H7 (cell line): ENCODE measurements around the gene HLA-B. TPM values are rescaled to one million over a fixed set of nuclear protein-coding genes. Genes with fewer than 3 reads are reported as not detected.
A peak's percentile ranks its signal among the peaks of the same experiment; 100 is the strongest.
"Not testable (repeated sequence)": the region's sequence is repeated elsewhere in the genome, so short reads cannot be mapped to it uniquely, and the experiment has no call there.

ENCODE experiments used
- DNase-seq: peaks from one replicate; pipeline ENCODE4 v3.0.0; 2012
- H3K27me3 ChIP-seq: 2 replicates; pipeline ENCODE4 v1.6.0; 2011; ENCODE audit warnings: mild to moderate bottlenecking, low read length; ENCODE audit not compliant: control insufficient read depth, insufficient read depth
- H3K36me3 ChIP-seq: replicated peaks from 2 replicates; pipeline ENCODE4 v1.5.1; 2011; ENCODE audit warnings: low read length; ENCODE audit not compliant: control insufficient read depth, insufficient read depth
- H3K4me3 ChIP-seq: 2 replicates; pipeline ENCODE4 v1.5.1; 2011; ENCODE audit warnings: low read depth, mild to moderate bottlenecking, control low read depth, low read length, moderate library complexity; ENCODE audit not compliant: insufficient read depth
- total RNA-seq: library from RNA; depleted of rRNA; stranded (reverse); fragments of >200 nt; shearing (Covaris generic); gene quantifications from 2 replicates; pipeline ENCODE4 v1.2.3, GENCODE V29; 2014

The HLA-B gene
- total RNA-seq, 1 experiment from 2014 or later: 7.3 TPM

- no peak for DNase-seq
- peaks cover 4% of the 10 kb centered on the region; the same call in 1 of the 2 replicates for H3K27me3 ChIP-seq
- no peak overlapping the region for H3K4me3 ChIP-seq
- no peaks in the 10 kb centered on the region for H3K36me3 ChIP-seq
Measured at GRCh38 chr6:31394381-31394780, 37.4 kb upstream of the HLA-B start.

GRCh38 chr6:31393932-31394331, 37.0 kb upstream of the HLA-B start:
- Histone ChIP-seq H3K27me3 (peaks cover 4% of the 10 kb centered on the region; the same call in 1 of the 2 replicates), H3K36me3 (no peaks in the 10 kb centered on the region), H3K4me3 (no peak overlapping the region)
- DNase-seq: no peak

- H3K4me3 ChIP-seq, DNase-seq, H3K36me3 ChIP-seq, H3K27me3 ChIP-seq: not testable (repeated sequence)
Measured at GRCh38 chr6:31389802-31390132, 32.8 kb upstream of the HLA-B start.

GRCh38 chr6:31388916-31389801, 32.2 kb upstream of the HLA-B start:
- DNase-seq, H3K36me3 ChIP-seq, H3K27me3 ChIP-seq, H3K4me3 ChIP-seq: not testable (repeated sequence)

GRCh38 chr6:31386977-31387376, 30.0 kb upstream of the HLA-B start:
- peak; percentile 62 for DNase-seq
- Histone ChIP-seq H3K4me3 (no peak overlapping the region), H3K36me3 (no peaks in the 10 kb centered on the region), H3K27me3 (no peaks in the 10 kb centered on the region)

GRCh38 chr6:31386099-31386498, 29.1 kb upstream of the HLA-B start:
- Histone ChIP-seq H3K27me3 (no peaks in the 10 kb centered on the region), H3K36me3 (no peaks in the 10 kb centered on the region), H3K4me3 (no peak overlapping the region)
- DNase-seq: no peak

GRCh38 chr6:31385041-31385440, 28.1 kb upstream of the HLA-B start:
- Histone ChIP-seq H3K4me3 (no peak overlapping the region), H3K36me3 (no peaks in the 10 kb centered on the region), H3K27me3 (no peaks in the 10 kb centered on the region)
- no peak for DNase-seq

- H3K27me3 ChIP-seq: no peaks in the 10 kb centered on the region; the same call in 1 of the 2 replicates
Measured at GRCh38 chr6:31383149-31383548, 26.2 kb upstream of the HLA-B start.

GRCh38 chr6:31381666-31382065, 24.7 kb upstream of the HLA-B start:
- Histone ChIP-seq H3K36me3 (no peaks in the 10 kb centered on the region), H3K4me3 (no peak overlapping the region), H3K27me3 (no peaks in the 10 kb centered on the region; the same call in 1 of the 2 replicates)
- no peak for DNase-seq

More at GRCh38 chr6:31383149-31383548, 26.2 kb upstream of the HLA-B start:
- Histone ChIP-seq H3K36me3 (no peaks in the 10 kb centered on the region), H3K4me3 (no peak overlapping the region)
- DNase-seq: no peak

- no peak for DNase-seq
- Histone ChIP-seq H3K36me3 (no peaks in the 10 kb centered on the region), H3K4me3 (no peak overlapping the region), H3K27me3 (no peaks in the 10 kb centered on the region; the same call in 1 of the 2 replicates)
Measured at GRCh38 chr6:31379850-31380249, 22.9 kb upstream of the HLA-B start.

- Histone ChIP-seq H3K36me3 (no peaks in the 10 kb centered on the region), H3K4me3 (no peak overlapping the region), H3K27me3 (no peaks in the 10 kb centered on the region; the same call in 1 of the 2 replicates)
- DNase-seq: no peak
Measured at GRCh38 chr6:31378721-31379103, 21.7 kb upstream of the HLA-B start.

GRCh38 chr6:31378062-31378720, 21.2 kb upstream of the HLA-B start:
- no peaks in the 10 kb centered on the region; the same call in 1 of the 2 replicates for H3K27me3 ChIP-seq
- no peak for DNase-seq
- no peaks in the 10 kb centered on the region for H3K36me3 ChIP-seq
- no peak overlapping the region for H3K4me3 ChIP-seq

GRCh38 chr6:31377029-31377428, 20.1 kb upstream of the HLA-B start:
- Histone ChIP-seq H3K4me3 (no peak overlapping the region), H3K27me3 (no peaks in the 10 kb centered on the region; the same call in 1 of the 2 replicates), H3K36me3 (no peaks in the 10 kb centered on the region)
- no peak for DNase-seq

GRCh38 chr6:31375699-31376098, 18.7 kb upstream of the HLA-B start:
- Histone ChIP-seq H3K4me3 (no peak overlapping the region), H3K36me3 (no peaks in the 10 kb centered on the region), H3K27me3 (no peaks in the 10 kb centered on the region; the same call in 1 of the 2 replicates)
- no peak for DNase-seq

GRCh38 chr6:31374118-31374517, 17.1 kb upstream of the HLA-B start:
- H3K4me3 ChIP-seq, H3K27me3 ChIP-seq, DNase-seq, H3K36me3 ChIP-seq: not testable (repeated sequence)
